ENCODE results near the gene CIAPIN1.

DNA sequence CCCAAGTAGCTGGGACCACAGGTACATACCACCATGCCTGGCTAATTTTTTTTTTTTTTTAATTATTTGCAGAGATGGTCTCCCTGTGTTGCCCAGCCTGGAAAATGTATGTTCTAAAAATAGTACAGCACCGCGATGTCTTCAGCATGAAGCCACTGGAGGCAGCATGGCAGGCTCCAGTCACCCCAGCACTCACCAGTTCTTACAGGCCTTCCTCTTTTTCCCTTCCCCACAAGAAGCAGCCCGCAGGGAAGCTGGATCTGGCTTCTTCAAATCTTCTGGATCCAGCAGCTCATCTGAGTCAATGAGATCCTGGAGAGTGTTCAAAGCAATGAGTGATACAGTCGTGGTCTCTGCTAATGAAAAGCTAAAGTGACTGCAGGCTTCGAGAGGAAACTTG is 16.2 kb downstream of the CIAPIN1 start:
- no peak for TF ChIP-seq CTCF (IDR thresholded peaks at IDR 0.05 in 2 of 3, conservative IDR thresholded peaks at IDR 0.05 in 1 of 3; ENCODE audit: borderline replicate concordance in 1 of 3, insufficient read depth in 1 of 3, low read depth in 2 of 3, low read length in 2 of 3)
- TF ChIP-seq YY1 (IDR thresholded peaks at IDR 0.05; ENCODE audit: extremely low read depth, insufficient replicate concordance, low read depth, low read length), result no peak
- no peak for TF ChIP-seq ATF3 (IDR thresholded peaks at IDR 0.05)
- no peak for TF ChIP-seq CEBPB (IDR thresholded peaks at IDR 0.05; ENCODE audit: low read depth)
